Upper lobe of right lung (tissue), 1 donor: Measurements from ENCODE around the gene EYA3. TPM values are rescaled to one million over a fixed set of nuclear protein-coding genes. Genes with fewer than 3 reads are reported as not detected.

Experiments used
- ATAC-seq: fragments of 200-7000 bp; cut with Tn5 transposase; one replicate; pipeline ENCODE4 v1.9.1; 2020; ENCODE audit warnings: mild to moderate bottlenecking, moderate library complexity
- DNase-seq: peaks from one replicate; pipeline ENCODE4 v3.0.0-alpha.2; 2020
- H3K27ac ChIP-seq: fragments of 200-600 bp; one replicate; pipeline ENCODE4 v1.8.0; 2022
- H3K27me3 ChIP-seq: fragments of 200-600 bp; one replicate; pipeline ENCODE4 v1.8.0; 2022; ENCODE audit warnings: mild to moderate bottlenecking
- H3K36me3 ChIP-seq: fragments of 200-600 bp; one replicate; pipeline ENCODE4 v1.8.0; 2022
- H3K4me1 ChIP-seq: fragments of 200-600 bp; one replicate; pipeline ENCODE4 v1.8.0; 2022
- H3K4me3 ChIP-seq: fragments of 200-600 bp; one replicate; pipeline ENCODE4 v1.8.0; 2022; ENCODE audit warnings: mild to moderate bottlenecking
- H3K9me3 ChIP-seq: fragments of 200-600 bp; one replicate; pipeline ENCODE4 v1.8.0; 2022
- CTCF ChIP-seq: fragments of 200-600 bp; IDR thresholded peaks from one replicate; pipeline ENCODE4 v1.8.0; 2022; ENCODE audit warnings: antibody characterized with exemption
- intact Hi-C: fragments of 100-400 bp; cut with DNase I; formaldehyde crosslinking; loops from one replicate; pipeline ENCODE4 v1.11.0; 2022
- total RNA-seq: library from RNA; stranded (reverse); fragmentation: NEBNext Ultra II Directional; extraction: Animal tissue kit (Norgen Biotek cat#: 25700); gene quantifications from one replicate; pipeline ENCODE4 v1.2.1, GENCODE V29; 2021
- donor health status: DM: no; HTN: yes; CAD: no; lungs with severe emphysema.

EYA3 gene
- total RNA-seq, 1 donor from 2014 or later: 21.0 TPM

- intact Hi-C loops: no loop called here
Measured at GRCh38 chr1:27938488-27938887, 149.9 kb downstream of the EYA3 start.

GRCh38 chr1:27937524-27937836, 150.9 kb downstream of the EYA3 start:
- intact Hi-C loops: no loop called here
- no peak for TF ChIP-seq CTCF
- H3K27me3 ChIP-seq: no peaks in the 10 kb centered on the region
- DNase-seq (no peak), ATAC-seq (no peak)
- no peak overlapping the region for H3K4me3 ChIP-seq
- H3K9me3 ChIP-seq: no peaks in the 10 kb centered on the region
- no peak overlapping the region for H3K27ac ChIP-seq
- peaks cover 3% of the 10 kb centered on the region for H3K4me1 ChIP-seq
- no peaks in the 10 kb centered on the region for H3K36me3 ChIP-seq

More at GRCh38 chr1:27938488-27938887, 149.9 kb downstream of the EYA3 start:
- Histone ChIP-seq H3K27ac (no peak overlapping the region), H3K36me3 (no peaks in the 10 kb centered on the region), H3K4me1 (peaks cover 9% of the 10 kb centered on the region), H3K4me3 (no peak overlapping the region), H3K9me3 (no peaks in the 10 kb centered on the region), H3K27me3 (no peaks in the 10 kb centered on the region)
- ATAC-seq: no peak
- no peak for DNase-seq
- no peak for TF ChIP-seq CTCF

- H3K27ac ChIP-seq: no peak overlapping the region
- H3K4me1 ChIP-seq: peaks cover 3% of the 10 kb centered on the region
- intact Hi-C loops: no loop called here
- H3K27me3 ChIP-seq: no peaks in the 10 kb centered on the region
- H3K36me3 ChIP-seq: no peaks in the 10 kb centered on the region
- ATAC-seq (no peak), DNase-seq (no peak)
- TF ChIP-seq CTCF: no peak
- H3K4me3 ChIP-seq: peak overlapping the region; percentile 42
- no peaks in the 10 kb centered on the region for H3K9me3 ChIP-seq
Measured at GRCh38 chr1:27936370-27936769, 152.0 kb downstream of the EYA3 start.

- Histone ChIP-seq H3K4me1 (peaks cover 3% of the 10 kb centered on the region), H3K4me3 (peak overlapping the region; percentile 42), H3K9me3 (no peaks in the 10 kb centered on the region), H3K27ac (peak overlapping the region; percentile 78), H3K27me3 (no peaks in the 10 kb centered on the region), H3K36me3 (no peaks in the 10 kb centered on the region)
- no peak for TF ChIP-seq CTCF
- no peak for DNase-seq
- intact Hi-C loops: no loop called here
- ATAC-seq: no peak
Measured at GRCh38 chr1:27935721-27936120, 152.7 kb downstream of the EYA3 start.

GRCh38 chr1:27934818-27935549, 153.4 kb downstream of the EYA3 start, which contains the start of gene SMPDL3B:
SMPDL3B (plus strand) TSS chr1:27935000; CDS start chr1:27935184, 184 bp downstream.
- DNase-seq (peak; percentile 88), ATAC-seq (peak; percentile 97)
- H3K27me3 ChIP-seq: no peaks in the 10 kb centered on the region
- intact Hi-C loops: no loop called here
- peak; percentile 20 for TF ChIP-seq CTCF
- H3K4me3 ChIP-seq: peak within 1 kb of the TSS; percentile 42
- peak within 1 kb of the TSS; percentile 78 for H3K27ac ChIP-seq
- H3K9me3 ChIP-seq: no peaks in the 10 kb centered on the region
- no peaks in the 10 kb centered on the region for H3K36me3 ChIP-seq
- peaks cover 3% of the 10 kb centered on the region for H3K4me1 ChIP-seq
